Frontal cortex (tissue), 4 donors: ENCODE results near the gene FCER2. TPM values are rescaled to one million over a fixed set of nuclear protein-coding genes. Genes with fewer than 3 reads are reported as not detected.
"Not testable (repeated sequence)": the region's sequence is repeated elsewhere in the genome, so short reads cannot be mapped to it uniquely, and the experiment has no call there.

Experiments used
- DNase-seq, 2 donors: peaks; one replicate each; pipeline ENCODE4 v3.0.0; 2012; ENCODE audit warnings: low spot score in 2 of 2
- FAIRE-seq: peaks from 2 replicates; lab custom pipeline; 2012; peaks lifted over from hg19 to GRCh38; lab: Jason Lieb, UNC
- total RNA-seq: library from RNA; depleted of rRNA; stranded (reverse); fragments of >200 nt; gene quantifications from one replicate; pipeline ENCODE4 v1.2.3, GENCODE V29; 2014
- donor health status: control.
- donor health status: control.
- donor health status: control.

The FCER2 gene
- not detected for total RNA-seq

DNA sequence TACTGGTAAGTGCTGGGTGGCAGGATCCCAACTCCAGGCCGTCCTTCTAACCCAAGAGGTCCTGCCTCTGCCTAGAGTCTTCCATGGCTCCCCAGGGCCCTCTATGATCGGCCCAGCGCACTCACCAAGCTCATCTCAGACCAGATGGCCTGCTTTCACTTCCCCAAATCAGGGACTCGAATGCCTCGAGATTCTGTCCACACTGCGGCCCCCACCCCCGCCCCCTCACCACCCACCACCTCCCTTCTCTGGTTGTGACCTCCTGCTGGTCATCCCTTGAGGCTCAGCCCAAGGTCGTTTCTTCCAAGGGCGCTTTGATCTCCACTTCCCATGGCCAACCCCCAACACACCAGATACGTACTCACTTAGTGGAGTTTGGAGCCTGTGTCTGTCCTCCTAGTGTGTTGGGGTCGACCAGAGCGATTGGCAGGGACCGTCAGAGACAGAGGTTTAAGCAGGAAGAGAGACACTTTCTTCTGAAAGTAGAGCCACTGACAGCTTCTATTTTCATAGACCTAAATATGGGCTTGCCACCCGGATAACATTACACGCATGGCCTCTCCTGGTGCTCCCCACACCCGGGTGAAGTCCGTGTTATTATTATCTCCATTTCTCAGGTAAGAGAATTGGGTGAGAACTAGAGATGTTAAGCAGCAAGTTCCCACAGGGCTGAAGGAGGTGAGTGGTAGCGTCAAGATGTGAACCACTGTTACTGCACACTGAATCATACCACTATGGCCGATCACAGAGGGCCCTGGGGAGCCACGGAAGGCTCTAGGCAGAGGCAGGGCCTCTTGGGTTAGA is at the start of gene FCER2:
TSS of gene FCER2 (minus strand) at position 478 of the 804 bp plus-strand sequence. CDS start 2,371 bp downstream, outside the sequence.
- DNase-seq: no peak
- no peak for FAIRE-seq

GRCh38 chr19:7751157-7751783 is 49.3 kb upstream of the FCER2 start:
- FAIRE-seq (no peak), DNase-seq (no peak)

DNA sequence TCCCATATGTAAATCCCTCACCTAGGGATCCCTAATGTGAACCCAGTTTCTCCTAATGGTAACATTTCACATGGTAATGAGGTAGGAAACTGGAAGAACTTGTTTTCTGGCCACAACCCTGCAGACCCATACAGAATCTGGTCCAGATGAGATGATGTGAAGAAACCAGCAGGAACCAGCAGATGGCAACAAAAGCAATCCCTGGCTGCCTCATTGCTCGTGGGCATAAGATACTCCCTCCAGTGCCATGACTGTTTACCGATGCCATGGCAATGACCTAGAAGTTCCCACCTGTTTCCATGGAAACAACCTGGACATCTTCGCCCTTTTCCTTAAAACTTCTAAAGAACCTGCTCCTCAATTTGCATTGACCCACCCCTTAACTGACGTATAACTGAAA is 46.8 kb upstream of the FCER2 start:
- DNase-seq: no peak
- FAIRE-seq: no peak

DNA sequence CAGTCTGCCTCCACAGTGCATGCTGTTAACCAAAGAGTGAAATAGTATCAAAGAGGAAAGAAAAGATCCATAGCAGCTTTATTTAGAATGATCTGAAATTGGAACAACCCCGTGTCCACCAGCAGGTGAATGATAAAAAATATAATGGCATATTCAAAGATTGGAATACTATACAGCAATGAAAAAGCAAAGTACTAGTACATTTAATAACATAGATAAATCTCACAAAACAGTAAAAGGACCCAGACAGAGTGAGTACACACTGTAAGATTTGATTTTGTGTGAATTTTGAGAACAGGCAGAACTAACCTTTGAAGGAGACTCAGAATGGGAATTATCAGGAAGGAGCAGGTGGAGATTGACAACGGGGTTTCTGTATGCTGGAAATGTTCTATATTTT is 46.2 kb upstream of the FCER2 start:
- DNase-seq (no peak), FAIRE-seq (no peak)

- FAIRE-seq (no peak), DNase-seq (no peak)
Observed at GRCh38 chr19:7746903-7747884, 45.3 kb upstream of the FCER2 start, which contains the start of gene CD209. TSS of gene CD209 (minus strand) at chr19:7747534. CDS start at chr19:7747511, 23 bp downstream.

- DNase-seq, FAIRE-seq: not testable (repeated sequence)
Observed at GRCh38 chr19:7746306-7746705, 44.4 kb upstream of the FCER2 start.

GRCh38 chr19:7744871-7745650 is 43.1 kb upstream of the FCER2 start:
- DNase-seq (no peak), FAIRE-seq (no peak)

GRCh38 chr19:7744199-7744786 is 42.4 kb upstream of the FCER2 start:
- FAIRE-seq (no peak), DNase-seq (no peak)

DNA sequence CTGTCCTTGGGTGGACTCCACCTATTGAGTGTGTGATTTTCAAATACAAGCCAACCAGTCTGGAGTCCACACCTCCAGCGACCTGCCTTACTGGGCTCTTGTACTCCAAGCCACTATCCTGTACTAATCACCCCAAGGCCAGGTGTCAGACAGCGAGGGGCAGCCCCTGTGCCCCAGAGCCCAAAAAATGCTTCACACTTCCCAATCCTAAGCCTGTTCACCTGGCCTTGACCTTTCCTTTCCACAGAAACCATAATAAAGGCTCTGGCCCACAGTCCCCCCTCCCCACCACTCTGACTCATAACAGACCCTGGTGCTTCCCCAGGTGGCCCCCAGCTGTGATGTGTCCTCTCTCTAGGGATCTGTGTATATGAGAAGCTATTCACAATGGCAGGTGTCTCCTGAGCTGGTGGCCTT is 41.5 kb upstream of the FCER2 start:
- no peak for FAIRE-seq
- DNase-seq: no peak

- FAIRE-seq (no peak), DNase-seq (no peak)
Observed at GRCh38 chr19:7742991-7743390, 41.1 kb upstream of the FCER2 start.

DNA sequence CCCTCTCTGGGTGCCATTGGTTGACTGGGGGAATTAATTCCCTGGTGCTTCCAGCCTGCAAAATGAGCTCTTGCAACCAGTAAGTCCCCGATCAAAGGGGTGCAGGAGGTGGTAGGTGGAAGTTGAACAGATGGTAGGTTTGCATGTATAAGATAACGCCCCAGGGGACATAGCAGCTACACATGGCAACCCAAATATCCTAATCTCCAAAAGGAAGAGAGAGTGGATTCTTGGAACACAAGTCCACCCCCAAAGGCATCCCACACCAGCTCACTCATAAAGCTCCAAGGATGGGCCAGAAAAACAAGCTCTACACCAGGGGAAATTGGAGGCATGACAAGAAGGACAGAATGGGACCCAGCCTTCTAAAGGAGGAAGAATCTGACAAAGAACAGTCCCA is 40.6 kb upstream of the FCER2 start:
- FAIRE-seq (no peak), DNase-seq (no peak)

GRCh38 chr19:7740682-7741054 is 38.7 kb upstream of the FCER2 start:
- DNase-seq (no peak), FAIRE-seq (no peak)

DNA sequence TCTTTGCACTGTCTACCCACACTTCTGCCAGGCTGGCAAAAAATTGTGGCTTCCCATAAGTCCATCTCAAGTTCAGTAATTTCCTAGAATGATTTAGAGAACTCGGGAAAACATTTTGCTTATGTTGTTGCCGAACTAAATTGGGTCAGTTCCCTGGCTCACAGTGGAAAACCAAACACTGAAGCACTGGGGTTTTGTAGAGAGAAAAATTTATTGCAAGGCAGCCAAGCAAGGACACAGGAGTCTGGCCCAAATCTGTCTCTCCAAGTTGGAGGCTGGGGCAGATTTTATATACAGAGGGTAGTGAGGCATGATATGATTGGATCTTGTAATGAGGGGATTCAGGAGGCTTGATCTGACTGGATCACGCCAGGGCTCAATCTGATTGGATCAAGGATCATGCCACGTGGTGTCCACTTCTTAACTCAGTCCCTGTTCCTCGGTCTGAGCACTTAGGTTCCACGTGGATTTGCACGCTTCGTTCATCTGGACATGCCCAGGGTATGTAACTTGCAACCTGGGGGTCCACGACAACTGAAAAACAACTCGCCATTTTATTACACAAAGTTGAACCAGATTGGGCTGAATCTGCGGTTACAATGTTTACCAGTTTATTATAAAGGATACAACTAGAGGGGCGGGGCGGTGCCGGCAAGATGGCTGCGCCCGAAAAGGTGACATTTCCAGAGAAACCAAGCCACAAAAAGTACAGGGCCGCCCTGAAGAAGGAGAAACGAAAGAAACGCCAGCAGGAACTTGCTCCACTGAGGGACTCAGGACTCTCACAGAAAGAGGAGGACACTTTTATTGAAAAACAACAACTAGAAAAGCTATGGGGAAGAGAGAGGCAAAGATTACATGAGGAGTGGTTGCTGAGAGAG is 38.1 kb upstream of the FCER2 start:
- DNase-seq (no peak), FAIRE-seq (no peak)

DNA sequence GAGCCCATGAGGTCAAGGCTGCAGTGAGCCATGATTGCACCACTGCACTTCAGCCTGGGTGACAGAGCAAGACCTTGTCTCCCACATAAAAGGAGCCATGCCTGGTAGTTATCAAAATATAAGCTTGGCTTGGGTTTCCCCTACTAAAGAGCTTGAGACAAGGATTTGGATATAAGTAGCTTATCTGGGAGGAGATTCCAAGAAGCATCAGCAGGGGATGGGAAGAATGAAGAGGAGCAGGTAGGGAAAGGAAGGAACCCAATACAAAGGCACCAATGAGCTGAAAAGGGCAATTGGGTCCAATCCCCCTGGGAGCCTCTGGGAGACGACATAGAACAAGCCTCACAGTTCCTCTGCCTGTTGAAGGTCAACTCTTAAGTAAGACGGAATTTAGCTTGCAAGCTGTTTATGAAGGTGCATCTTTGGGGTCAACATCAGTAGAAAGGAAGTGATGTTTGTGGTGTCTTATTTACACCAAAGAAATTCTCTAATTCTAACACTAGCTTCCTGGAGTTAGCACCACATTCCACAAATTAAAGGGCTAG is 37.4 kb upstream of the FCER2 start:
- no peak for FAIRE-seq
- DNase-seq: no peak

GRCh38 chr19:7738023-7738422 is 36.1 kb upstream of the FCER2 start:
- no peak for FAIRE-seq
- DNase-seq: no peak

GRCh38 chr19:7737215-7737614 is 35.3 kb upstream of the FCER2 start:
- DNase-seq: no peak

DNA sequence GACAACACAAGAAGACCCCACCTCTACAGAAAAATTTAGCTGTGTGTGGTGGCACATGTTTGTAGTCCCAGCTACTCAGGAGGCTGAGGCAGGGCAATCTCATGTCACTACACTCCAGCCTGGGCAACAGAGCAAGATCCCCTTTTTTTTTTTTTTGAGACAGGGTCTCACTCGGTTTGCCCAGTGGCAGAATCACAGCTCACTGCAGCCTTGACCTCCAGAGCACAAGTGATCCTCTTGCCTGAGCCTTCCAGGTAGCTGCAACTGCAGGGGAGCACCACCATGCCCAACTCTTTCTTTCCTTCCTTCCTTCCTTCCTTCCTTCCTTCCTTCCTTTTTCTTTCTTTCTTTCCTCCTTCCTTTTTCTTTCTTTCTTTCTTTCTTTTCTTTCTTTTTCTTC is 34.2 kb upstream of the FCER2 start:
- FAIRE-seq (no peak), DNase-seq (no peak)

More at GRCh38 chr19:7737215-7737614, 35.3 kb upstream of the FCER2 start:
- no peak for FAIRE-seq
